ENCODE measurements around the gene PIGM.

Gene PIGM

DNA sequence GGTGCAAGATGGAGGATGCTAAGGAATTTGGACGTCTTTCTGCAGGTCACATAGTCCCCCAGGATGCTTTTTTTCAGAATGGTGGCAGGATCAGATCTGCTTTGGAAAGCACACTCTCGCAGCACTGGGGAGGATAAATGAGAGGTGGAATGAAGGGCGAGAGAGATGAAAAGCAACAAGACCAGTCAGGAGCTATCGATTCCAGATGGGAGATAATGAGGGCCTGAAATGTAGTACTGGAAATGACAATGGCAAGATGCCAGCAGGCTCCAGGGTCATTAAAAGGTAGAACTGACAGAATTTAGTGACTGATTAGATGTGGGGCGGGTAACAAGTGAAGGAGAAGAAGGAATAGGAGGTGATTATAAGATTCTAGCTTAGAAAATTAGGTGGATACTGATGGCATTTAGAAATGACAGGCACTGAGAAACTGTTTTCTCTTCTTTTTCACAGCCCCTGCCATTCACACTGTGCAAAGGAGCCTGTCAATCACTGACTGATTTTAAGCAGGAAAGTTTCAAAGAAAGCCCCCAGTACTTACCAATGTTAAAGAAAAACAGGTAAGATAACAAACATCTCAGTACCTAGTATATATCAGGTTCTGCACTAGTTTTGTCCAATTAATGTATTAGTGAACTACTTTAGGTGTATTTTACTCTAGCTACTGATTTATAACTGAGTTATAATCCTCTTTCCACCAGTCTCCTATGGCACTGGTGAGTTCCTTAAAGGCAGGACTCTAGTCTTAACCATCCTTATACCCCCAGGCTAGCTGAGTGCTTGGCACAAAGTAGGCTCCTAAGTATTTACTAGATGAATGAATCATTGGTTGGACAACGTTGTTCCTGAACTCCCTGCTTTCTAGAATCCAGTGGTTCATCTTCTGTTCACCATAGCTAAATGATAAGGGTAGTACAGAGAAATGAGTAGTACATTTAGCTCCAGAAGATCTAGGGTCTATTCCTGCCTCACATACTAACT is 9.2 kb downstream of the PIGM start:
- TF ChIP-seq, protein P1, sequence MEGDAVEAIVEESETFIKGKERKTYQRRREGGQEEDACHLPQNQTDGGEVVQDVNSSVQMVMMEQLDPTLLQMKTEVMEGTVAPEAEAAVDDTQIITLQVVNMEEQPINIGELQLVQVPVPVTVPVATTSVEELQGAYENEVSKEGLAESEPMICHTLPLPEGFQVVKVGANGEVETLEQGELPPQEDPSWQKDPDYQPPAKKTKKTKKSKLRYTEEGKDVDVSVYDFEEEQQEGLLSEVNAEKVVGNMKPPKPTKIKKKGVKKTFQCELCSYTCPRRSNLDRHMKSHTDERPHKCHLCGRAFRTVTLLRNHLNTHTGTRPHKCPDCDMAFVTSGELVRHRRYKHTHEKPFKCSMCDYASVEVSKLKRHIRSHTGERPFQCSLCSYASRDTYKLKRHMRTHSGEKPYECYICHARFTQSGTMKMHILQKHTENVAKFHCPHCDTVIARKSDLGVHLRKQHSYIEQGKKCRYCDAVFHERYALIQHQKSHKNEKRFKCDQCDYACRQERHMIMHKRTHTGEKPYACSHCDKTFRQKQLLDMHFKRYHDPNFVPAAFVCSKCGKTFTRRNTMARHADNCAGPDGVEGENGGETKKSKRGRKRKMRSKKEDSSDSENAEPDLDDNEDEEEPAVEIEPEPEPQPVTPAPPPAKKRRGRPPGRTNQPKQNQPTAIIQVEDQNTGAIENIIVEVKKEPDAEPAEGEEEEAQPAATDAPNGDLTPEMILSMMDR (IDR thresholded peaks at IDR 0.05; ENCODE audit: low read depth, low read length): no peak
- DNase-seq (ENCODE audit: low read depth, low spot score): no peak
- in situ Hi-C loops (cut with HindIII; ENCODE audit: low sequenced_read_pairs): no loop called here
- H3K4me3 ChIP-seq (ENCODE audit: low read depth, low read length): no peak overlapping the region

- H3K4me3 ChIP-seq (ENCODE audit: low read depth, low read length): no peak overlapping the region
- TF ChIP-seq, protein P1 (IDR thresholded peaks at IDR 0.05; ENCODE audit: low read depth, low read length): no peak
- in situ Hi-C loops (cut with HindIII; ENCODE audit: low sequenced_read_pairs): no loop called here
- DNase-seq (ENCODE audit: low read depth, low spot score): no peak
These were observed 10.3 kb downstream of the PIGM start for GRCh38 chr1:160021376-160022074.

DNA sequence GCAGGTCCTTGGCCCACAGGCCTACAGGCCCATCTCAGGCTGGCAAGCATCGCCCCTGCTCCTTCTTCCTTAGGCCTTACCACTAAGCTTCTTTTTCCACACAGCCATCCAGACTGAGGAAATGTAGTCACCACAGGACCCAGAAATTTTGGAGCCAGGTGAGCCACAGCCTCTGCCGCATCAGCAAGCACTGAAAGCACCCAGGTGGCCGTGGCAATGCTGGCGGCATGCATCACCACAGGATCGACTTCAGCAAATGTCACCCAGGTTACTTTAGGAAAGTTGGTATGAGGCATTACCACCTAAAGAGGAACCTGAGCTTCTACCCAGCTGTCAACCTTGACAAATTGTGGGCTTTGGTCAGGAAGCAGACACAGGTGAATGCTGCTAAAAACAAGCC is 11.6 kb downstream of the PIGM start:
- TF ChIP-seq, protein P1 (IDR thresholded peaks at IDR 0.05; ENCODE audit: low read depth, low read length): no peak
- in situ Hi-C loops (cut with HindIII; ENCODE audit: low sequenced_read_pairs): no loop called here

DNA sequence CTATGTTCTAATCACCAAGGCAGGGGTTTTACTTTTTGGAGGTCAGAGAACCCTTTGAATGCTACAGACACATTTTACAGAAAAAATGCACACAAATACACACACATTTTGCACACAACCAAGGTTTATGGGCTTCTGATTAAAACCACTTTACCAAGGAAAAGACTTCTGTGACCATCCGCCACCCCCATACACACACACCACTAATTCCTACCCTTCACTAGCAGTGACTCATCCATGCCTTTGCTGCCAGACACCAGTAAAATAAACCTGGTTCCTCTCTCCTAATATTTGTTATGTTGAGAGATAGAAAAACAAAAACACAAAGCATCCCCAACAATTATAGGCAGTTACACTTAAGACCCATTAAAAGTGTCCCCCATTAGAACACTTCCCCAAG is 12.9 kb downstream of the PIGM start:
- peak; percentile 45 for DNase-seq (ENCODE audit: low read depth, low spot score)
- no peak overlapping the region for H3K4me3 ChIP-seq (ENCODE audit: low read depth, low read length)
- TF ChIP-seq, protein P1 (IDR thresholded peaks at IDR 0.05; ENCODE audit: low read depth, low read length): no peak
- in situ Hi-C loops (cut with HindIII; ENCODE audit: low sequenced_read_pairs): no loop called here

More for the DNA sequence above, 11.6 kb downstream of the PIGM start:
- no peak for DNase-seq (ENCODE audit: low read depth, low spot score)
- no peak overlapping the region for H3K4me3 ChIP-seq (ENCODE audit: low read depth, low read length)

DNA sequence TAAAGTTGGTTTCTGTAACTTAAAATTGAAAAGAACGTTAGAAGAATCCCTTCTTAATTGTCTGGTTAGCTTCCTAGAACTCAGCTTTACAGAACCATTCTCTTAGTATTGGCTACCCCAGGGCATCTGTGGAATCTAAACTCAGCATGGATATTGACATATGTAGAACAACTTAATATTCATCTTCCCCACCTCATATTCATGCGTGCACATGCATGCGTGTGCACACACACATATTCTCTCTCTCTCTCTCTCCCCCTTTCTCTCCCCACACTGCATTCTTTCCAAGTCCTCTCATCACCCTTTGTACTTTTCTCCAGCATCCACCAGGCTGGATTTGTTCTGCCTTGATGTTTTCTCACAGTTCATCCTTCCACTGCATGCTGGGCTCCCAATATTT is 13.4 kb downstream of the PIGM start:
- no peak overlapping the region for H3K4me3 ChIP-seq (ENCODE audit: low read depth, low read length)
- TF ChIP-seq, protein P1 (IDR thresholded peaks at IDR 0.05; ENCODE audit: low read depth, low read length): no peak
- in situ Hi-C loops (cut with HindIII; ENCODE audit: low sequenced_read_pairs): no loop called here
- no peak for DNase-seq (ENCODE audit: low read depth, low spot score)

GRCh38 chr1:160017592-160017991 is 14.2 kb downstream of the PIGM start:
- TF ChIP-seq, protein P1 (IDR thresholded peaks at IDR 0.05; ENCODE audit: low read depth, low read length): no peak
- no peak overlapping the region for H3K4me3 ChIP-seq (ENCODE audit: low read depth, low read length)
- no peak for DNase-seq (ENCODE audit: low read depth, low spot score)
- in situ Hi-C loops (cut with HindIII; ENCODE audit: low sequenced_read_pairs): no loop called here

Measured in astrocyte of the spinal cord (primary cell).